HG03442 (cell line): ENCODE results near the gene LRFN5.
"Not testable (repeated sequence)": the region's sequence is repeated elsewhere in the genome, so short reads cannot be mapped to it uniquely, and the experiment has no call there.

Source experiments
- ATAC-seq: cut with Tn5 transposase; IDR thresholded peaks from one replicate; pipeline ENCODE4 v1.9.1; 2021; ENCODE audit warnings: mild to moderate bottlenecking, moderate library complexity; ENCODE audit not compliant: unreplicated experiment

The LRFN5 gene

GRCh38 chr14:41878321-41878720 lies 271.6 kb downstream of the LRFN5 start:
- no peak for ATAC-seq

- no peak for ATAC-seq
Observed at GRCh38 chr14:41891624-41892023, 284.9 kb downstream of the LRFN5 start.

GRCh38 chr14:41899416-41899815 lies 292.7 kb downstream of the LRFN5 start:
- ATAC-seq: no peak

GRCh38 chr14:41900644-41901043 lies 294.0 kb downstream of the LRFN5 start:
- ATAC-seq: no peak

- ATAC-seq: no peak
Observed at GRCh38 chr14:41901089-41901488, 294.4 kb downstream of the LRFN5 start.

- ATAC-seq: no peak
Observed at GRCh38 chr14:41905394-41905964, 298.8 kb downstream of the LRFN5 start.

GRCh38 chr14:41911155-41911554 lies 304.5 kb downstream of the LRFN5 start:
- not testable (repeated sequence) for ATAC-seq

- no peak for ATAC-seq
Observed at GRCh38 chr14:41913398-41913797, 306.7 kb downstream of the LRFN5 start.

- ATAC-seq: no peak
Observed at GRCh38 chr14:41915732-41916131, 309.1 kb downstream of the LRFN5 start.

- no peak for ATAC-seq
Observed at GRCh38 chr14:41916313-41916712, 309.6 kb downstream of the LRFN5 start.

GRCh38 chr14:41925409-41925808 lies 318.7 kb downstream of the LRFN5 start:
- no peak for ATAC-seq

GRCh38 chr14:41950428-41951151 lies 343.9 kb downstream of the LRFN5 start:
- no peak for ATAC-seq
